Testis (tissue), 3 donors: ENCODE measurements around the gene TGIF1. TPM values are rescaled to one million over a fixed set of nuclear protein-coding genes. Genes with fewer than 3 reads are reported as not detected.
"Not testable (repeated sequence)": the region's sequence is repeated elsewhere in the genome, so short reads cannot be mapped to it uniquely, and the experiment has no call there.

Experiments
- DNase-seq: peaks from one replicate; pipeline ENCODE4 v3.0.0-alpha.2; 2019
- H3K27ac ChIP-seq, 2 donors: fragments of 200-600 bp; sonication (generic); one replicate each; pipeline ENCODE4 v1.5.1; 2019
- H3K27me3 ChIP-seq: fragments of 200-600 bp; sonication (generic); one replicate; pipeline ENCODE4 v1.5.1; 2019
- H3K36me3 ChIP-seq: fragments of 200-600 bp; sonication (generic); one replicate; pipeline ENCODE4 v1.5.1; 2017; ENCODE audit warnings: low read depth; ENCODE audit errors: missing control alignments
- H3K4me1 ChIP-seq: fragments of 200-600 bp; sonication (generic); one replicate; pipeline ENCODE4 v1.5.1; 2019
- H3K4me3 ChIP-seq, 2 donors: fragments of 200-600 bp; sonication (generic); one replicate each; pipeline ENCODE4 v1.5.1; 2017 to 2019
- H3K9me3 ChIP-seq: fragments of 200-600 bp; sonication (generic); one replicate; pipeline ENCODE4 v1.5.1; 2017
- CTCF ChIP-seq, 3 experiments: fragments of 450-650 bp in 2 of 3; fragments of 200-600 bp in 1 of 3; sonication (generic) in 1 of 3; IDR thresholded peaks; one replicate each; pipeline ENCODE4 v1.5.1; 2016 to 2019; ENCODE audit warnings: antibody characterized with exemption in 3 of 3, mild to moderate bottlenecking in 2 of 3, moderate library complexity in 1 of 3
- POLR2A ChIP-seq: fragments of 450-650 bp; IDR thresholded peaks from one replicate; pipeline ENCODE4 v1.6.1; 2017; ENCODE audit warnings: antibody characterized with exemption, mild to moderate bottlenecking, moderate library complexity
- WGBS, 2 donors: methylation state at CpG; one replicate each; pipeline ENCODE4 v1.1.5; 2018; 5-methylcytosine and 5-hydroxymethylcytosine counted together
- intact Hi-C: fragments of 100-400 bp; cut with DNase I; formaldehyde crosslinking; loops from one replicate; pipeline ENCODE4 v1.15.1; 2023; ENCODE audit warnings: low total_unique reads
- polyA plus RNA-seq: library from polyadenylated mRNA; stranded (reverse); fragments of 350-450 nt; fragmentation: Illumina TruSeq; extraction: RNeasy Lipid Tissue Mini Kit (QIAGEN cat#74804); gene quantifications from one replicate; pipeline ENCODE4 v1.2.3, GENCODE V29; 2014; ENCODE audit warnings: low read depth, low replicate concordance; ENCODE audit not compliant: insufficient read depth
- total RNA-seq, 2 donors: library from RNA; depleted of rRNA; stranded (reverse); fragments of >200 nt; gene quantifications; one replicate each; pipeline ENCODE4 v1.2.3, GENCODE V29; 2016

The TGIF1 gene
- total and polyA plus RNA-seq, 3 donors from 2014 or later = 56.1 to 117 (median 66.6) TPM

GRCh38 chr18:3411327-3411726 is 38.6 kb upstream of the TGIF1 start:
- Histone ChIP-seq H3K27ac (no peak overlapping the region), H3K27me3 (no peaks in the 10 kb centered on the region), H3K4me3 (no peak overlapping the region), H3K4me1 (no peaks in the 10 kb centered on the region), H3K36me3 (no peaks in the 10 kb centered on the region), H3K9me3 (no peaks in the 10 kb centered on the region)
- intact Hi-C loops = no loop called here
- DNase-seq = no peak
- WGBS, 2 donors = 33 to 62% methylated on average over 1 to 3 of the region's 3 CpGs
- TF ChIP-seq CTCF (IDR thresholded peaks at IDR 0.05) = no peak
- TF ChIP-seq POLR2A = no peak

- H3K9me3 ChIP-seq = no peaks in the 10 kb centered on the region
- H3K36me3 ChIP-seq = no peaks in the 10 kb centered on the region
- no peak overlapping the region for H3K27ac ChIP-seq
- peak; percentile 36 for DNase-seq
- H3K4me1 ChIP-seq = no peaks in the 10 kb centered on the region
- H3K27me3 ChIP-seq = no peaks in the 10 kb centered on the region
- peak overlapping the region; percentile 27 to 41 for H3K4me3 ChIP-seq
- 13 to 17% methylated on average over 7 to 28 of the region's 28 CpGs for WGBS, 2 donors
- TF ChIP-seq POLR2A (no peak), CTCF (IDR thresholded peaks at IDR 0.05) (no peak)
- intact Hi-C loops = no loop called here
These were observed 38.1 kb upstream of the TGIF1 start for GRCh38 chr18:3411854-3412268.

- DNase-seq, H3K36me3 ChIP-seq, H3K27me3 ChIP-seq, H3K9me3 ChIP-seq, H3K4me1 ChIP-seq, H3K27ac ChIP-seq, intact Hi-C loops: not testable (repeated sequence)
- H3K4me3 ChIP-seq = peak overlapping the region; percentile 27 to 41
- 64 to 69% methylated on average over 9 of the region's 9 CpGs for WGBS, 2 donors
These were observed 37.4 kb upstream of the TGIF1 start for GRCh38 chr18:3412528-3412927.

GRCh38 chr18:3415110-3415509 is 34.9 kb upstream of the TGIF1 start:
- WGBS, 2 donors = 92 to 95% methylated on average over 11 of the region's 11 CpGs
- Histone ChIP-seq H3K27ac (no peak overlapping the region), H3K36me3 (no peaks in the 10 kb centered on the region), H3K4me1 (no peaks in the 10 kb centered on the region), H3K27me3 (no peaks in the 10 kb centered on the region), H3K4me3 (no peak overlapping the region), H3K9me3 (no peaks in the 10 kb centered on the region)
- TF ChIP-seq POLR2A (no peak), CTCF (IDR thresholded peaks at IDR 0.05) (no peak)
- intact Hi-C loops = no loop called here
- no peak for DNase-seq

GRCh38 chr18:3418083-3418482 is 31.9 kb upstream of the TGIF1 start:
- Histone ChIP-seq H3K27ac (no peak overlapping the region), H3K4me1 (no peaks in the 10 kb centered on the region), H3K4me3 (no peak overlapping the region), H3K9me3 (no peaks in the 10 kb centered on the region), H3K36me3 (no peaks in the 10 kb centered on the region), H3K27me3 (no peaks in the 10 kb centered on the region)
- DNase-seq = no peak
- TF ChIP-seq CTCF (IDR thresholded peaks at IDR 0.05) (no peak), POLR2A (no peak)
- 74 to 80% methylated on average over 2 of the region's 2 CpGs for WGBS, 2 donors
- intact Hi-C loops = no loop called here
